Aorta (tissue), 5 donors: ENCODE measurements around the gene TMOD1. TPM values are rescaled to one million over a fixed set of nuclear protein-coding genes. Genes with fewer than 3 reads are reported as not detected.
"Not testable (repeated sequence)": the region's sequence is repeated elsewhere in the genome, so short reads cannot be mapped to it uniquely, and the experiment has no call there.

ENCODE experiments used
- ATAC-seq: fragments of 200-7000 bp; cut with Tn5 transposase; one replicate; pipeline ENCODE4 v1.9.1; 2022; ENCODE audit warnings: moderate library complexity; ENCODE audit not compliant: low FRiP score
- DNase-seq, 2 donors: peaks; one replicate each; pipeline ENCODE4 v3.0.0-alpha.2; 2020
- H3K27ac ChIP-seq, 2 donors: one replicate each; pipeline ENCODE4 v1.5.1; 2013; ENCODE audit warnings: low read length in 2 of 2, mild to moderate bottlenecking in 2 of 2, moderate library complexity in 2 of 2, control low read depth in 1 of 2, inconsistent platforms in 1 of 2, low read depth in 1 of 2
- H3K27me3 ChIP-seq, 2 donors: one replicate each; pipeline ENCODE4 v1.6.1; 2013; ENCODE audit warnings: control low read depth in 1 of 2, low read length in 1 of 2, mild to moderate bottlenecking in 1 of 2, moderate library complexity in 1 of 2; ENCODE audit not compliant: insufficient read depth in 2 of 2, control insufficient read depth in 1 of 2
- H3K36me3 ChIP-seq, 2 donors: one replicate each; pipeline ENCODE4 v1.6.1; 2013; ENCODE audit warnings: control low read depth in 1 of 2, low read length in 1 of 2, mild to moderate bottlenecking in 1 of 2; ENCODE audit not compliant: insufficient read depth in 2 of 2, control insufficient read depth in 1 of 2
- H3K4me1 ChIP-seq, 2 donors: one replicate each; pipeline ENCODE4 v1.6.1; 2013; ENCODE audit warnings: low read length in 2 of 2, control low read depth in 1 of 2, mild to moderate bottlenecking in 1 of 2, moderate library complexity in 1 of 2; ENCODE audit not compliant: insufficient read depth in 2 of 2, control insufficient read depth in 1 of 2
- H3K4me3 ChIP-seq, 2 donors: one replicate each; pipeline ENCODE4 v1.5.1; 2013; ENCODE audit warnings: low read length in 2 of 2, control low read depth in 1 of 2, mild to moderate bottlenecking in 1 of 2
- H3K9me3 ChIP-seq: one replicate; pipeline ENCODE4 v1.6.1; 2013; ENCODE audit warnings: mild to moderate bottlenecking, low read length; ENCODE audit not compliant: control insufficient read depth
- WGBS, 2 donors: extraction: QIAGEN DNeasy Blood & Tissue Kit; methylation state at CpG; one replicate each; pipeline ENCODE4 v1.1.7; 2013; 5-methylcytosine and 5-hydroxymethylcytosine counted together
- intact Hi-C, 2 donors: fragments of 100-400 bp; cut with DNase I; formaldehyde crosslinking; loops; one replicate each; pipeline versions ENCODE4 v1.14.2 to v1.15.0; 2022
- polyA plus RNA-seq, 2 donors: library from polyadenylated mRNA; stranded (reverse); fragments of 200-250 nt; gene quantifications; one replicate each; pipeline ENCODE4 v1.2.3, GENCODE V29; 2013
- total RNA-seq, 2 donors: library from RNA; stranded (reverse); fragmentation: NEBNext Ultra II Directional; extraction: Animal tissue kit (Norgen Biotek cat#: 25700); gene quantifications; one replicate each; pipeline ENCODE4 v1.2.1, GENCODE V29; 2021
- donor health status: healthy with polysubstance abuse.
- donor health status: Bipolar disorder and iron deficiency.
- donor health status: DM: no; HTN: no; CAD: no.
- donor health status: DM: no; HTN: no; CAD: no.
- donor health status: DM: yes; HTN: yes; CAD: no.

TMOD1 gene
- total and polyA plus RNA-seq, 4 donors: 24.5 to 102 (median 41.4) TPM

- no peaks in the 10 kb centered on the region for H3K27me3 ChIP-seq
- no peaks in the 10 kb centered on the region for H3K4me1 ChIP-seq
- no peak for DNase-seq
- no peak overlapping the region for H3K4me3 ChIP-seq
- ATAC-seq: no peak
- intact Hi-C loops: no loop called here
- H3K9me3 ChIP-seq: peaks cover 1% of the 10 kb centered on the region
- no peak overlapping the region for H3K27ac ChIP-seq
- 85 to 86% methylated on average over 2 of the region's 2 CpGs for WGBS, 2 donors
- H3K36me3 ChIP-seq: peaks cover 3 to 5% of the 10 kb centered on the region in 2 donors
Observed at GRCh38 chr9:97487107-97487506, 14.4 kb upstream of the TMOD1 start.

DNA sequence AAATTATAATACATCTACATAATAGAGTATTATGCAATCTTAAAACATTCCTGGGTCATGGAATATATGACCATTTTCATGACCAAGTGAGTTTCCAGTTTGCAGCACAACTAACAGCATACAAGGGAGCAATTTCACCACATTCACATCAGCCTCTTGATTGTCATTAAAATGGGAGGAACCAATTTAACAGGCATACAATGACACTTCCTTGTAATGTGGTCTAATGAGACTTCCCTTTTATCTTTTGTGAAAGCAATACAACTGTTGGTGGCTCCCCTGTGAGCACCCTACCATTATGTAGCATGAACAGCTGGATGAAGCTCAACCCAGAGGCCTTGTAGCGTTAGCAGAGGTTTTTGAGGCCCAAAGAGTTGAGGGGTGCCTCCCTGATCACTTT, 13.6 kb upstream of the TMOD1 start:
- no peak for ATAC-seq
- 91 to 98% methylated on average over 1 of the region's 1 CpG for WGBS, 2 donors
- peaks cover 3 to 4% of the 10 kb centered on the region in 2 donors for H3K36me3 ChIP-seq

GRCh38 chr9:97491216-97491999, 10.1 kb upstream of the TMOD1 start:
- H3K27me3 ChIP-seq: no peaks in the 10 kb centered on the region
- no peaks in the 10 kb centered on the region for H3K4me1 ChIP-seq
- no peak overlapping the region for H3K27ac ChIP-seq
- no peak overlapping the region for H3K4me3 ChIP-seq
- DNase-seq (no peak), ATAC-seq (no peak)
- WGBS, 2 donors: 80 to 84% methylated on average over 1 of the region's 1 CpG
- peaks cover 1% of the 10 kb centered on the region for H3K9me3 ChIP-seq
- peaks cover 2 to 5% of the 10 kb centered on the region in 2 donors for H3K36me3 ChIP-seq
- intact Hi-C loops: no loop called here

More for the DNA sequence above, 13.6 kb upstream of the TMOD1 start:
- H3K27me3 ChIP-seq: no peaks in the 10 kb centered on the region
- H3K27ac ChIP-seq: no peak overlapping the region
- peaks cover 1% of the 10 kb centered on the region for H3K9me3 ChIP-seq
- no peak overlapping the region for H3K4me3 ChIP-seq
- intact Hi-C loops: no loop called here
- DNase-seq: no peak
- H3K4me1 ChIP-seq: no peaks in the 10 kb centered on the region

DNA sequence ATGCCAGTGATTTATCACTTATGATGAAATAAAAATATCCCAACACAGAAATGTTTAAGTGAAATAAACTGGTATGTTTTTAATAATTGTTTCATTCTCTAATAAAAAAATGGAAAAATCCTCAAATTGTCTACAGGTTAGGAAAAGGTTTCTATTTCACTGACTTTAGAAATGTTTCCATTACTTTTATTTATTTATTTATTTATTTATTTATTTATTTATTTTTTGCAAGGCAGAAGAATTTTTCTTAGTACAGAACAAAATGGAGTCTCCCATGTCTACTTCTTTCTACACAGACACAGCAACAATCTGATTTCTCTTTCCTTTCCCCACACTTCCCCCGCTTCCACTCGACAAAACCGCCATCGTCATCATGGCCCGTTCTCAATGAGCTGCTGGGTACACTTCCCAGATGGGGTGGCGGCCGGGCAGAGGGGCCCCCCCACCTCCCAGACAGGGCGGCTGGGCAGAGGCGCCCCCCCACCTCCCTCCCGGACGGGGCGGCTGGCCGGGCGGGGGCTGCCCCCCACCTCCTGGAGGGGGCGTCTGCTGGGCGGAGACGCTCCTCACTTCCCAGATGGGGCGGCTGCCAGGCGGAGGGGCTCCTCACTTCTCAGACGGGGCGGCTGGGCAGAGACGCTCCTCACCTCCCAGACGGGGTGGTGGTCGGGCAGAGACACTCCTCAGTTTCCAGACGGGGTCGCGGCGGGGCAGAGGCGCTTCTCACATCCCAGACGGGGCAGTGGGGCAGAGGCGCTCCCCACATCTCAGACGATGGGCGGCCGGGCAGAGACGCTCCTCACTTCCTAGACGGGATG, 3.7 kb upstream of the TMOD1 start:
- not testable (repeated sequence) for H3K27me3 ChIP-seq, H3K4me3 ChIP-seq, H3K9me3 ChIP-seq, H3K36me3 ChIP-seq, H3K27ac ChIP-seq, H3K4me1 ChIP-seq, ATAC-seq, DNase-seq
- intact Hi-C loops: loop anchor here in 1 of 2 donors (2.0 kb wide), 1 partner anchor 99 kb away; no protein-coding TSS in a partner anchor
- WGBS, 2 donors: 96 to 97% methylated on average over 24 to 36 of the region's 36 CpGs

- intact Hi-C loops: loop anchor here in 1 of 2 donors (2.0 kb wide), 1 partner anchor 98 kb away; no protein-coding TSS in a partner anchor
- H3K27me3 ChIP-seq, H3K36me3 ChIP-seq, H3K4me1 ChIP-seq, DNase-seq, ATAC-seq, H3K4me3 ChIP-seq, H3K9me3 ChIP-seq, H3K27ac ChIP-seq: not testable (repeated sequence)
- 75 to 83% methylated on average over 5 of the region's 5 CpGs for WGBS, 2 donors
Observed at GRCh38 chr9:97498846-97499245, 2.6 kb upstream of the TMOD1 start.

- 57 to 59% methylated on average over 5 of the region's 5 CpGs for WGBS, 2 donors
- peaks cover 0 to 5% of the 10 kb centered on the region in 2 donors for H3K4me1 ChIP-seq
- no peak for DNase-seq
- no peak for ATAC-seq
- no peak overlapping the region for H3K27ac ChIP-seq
- H3K9me3 ChIP-seq: no peaks in the 10 kb centered on the region
- no peak overlapping the region for H3K4me3 ChIP-seq
- peaks cover 0 to 5% of the 10 kb centered on the region in 2 donors for H3K36me3 ChIP-seq
- no peaks in the 10 kb centered on the region for H3K27me3 ChIP-seq
- intact Hi-C loops: loop anchor here (2.0 to 10.0 kb wide), 3 partner anchors 59 to 95 kb away; no protein-coding TSS in a partner anchor
Observed at GRCh38 chr9:97500263-97500662, 1.2 kb upstream of the TMOD1 start.

GRCh38 chr9:97500765-97501176, 695 bp upstream of the TMOD1 start:
- DNase-seq (no peak), ATAC-seq (no peak)
- 16 to 17% methylated on average over 6 of the region's 6 CpGs for WGBS, 2 donors
- Histone ChIP-seq H3K27ac (no peak overlapping the region), H3K4me3 (peak overlapping the region; percentile 62 to 100), H3K36me3 (peaks cover 0 to 3% of the 10 kb centered on the region in 2 donors), H3K9me3 (no peaks in the 10 kb centered on the region), H3K27me3 (no peaks in the 10 kb centered on the region), H3K4me1 (peaks cover 0 to 5% of the 10 kb centered on the region in 2 donors)
- intact Hi-C loops: loop anchor here (2.0 to 10.0 kb wide), 3 partner anchors 58 to 94 kb away; no protein-coding TSS in a partner anchor

DNA sequence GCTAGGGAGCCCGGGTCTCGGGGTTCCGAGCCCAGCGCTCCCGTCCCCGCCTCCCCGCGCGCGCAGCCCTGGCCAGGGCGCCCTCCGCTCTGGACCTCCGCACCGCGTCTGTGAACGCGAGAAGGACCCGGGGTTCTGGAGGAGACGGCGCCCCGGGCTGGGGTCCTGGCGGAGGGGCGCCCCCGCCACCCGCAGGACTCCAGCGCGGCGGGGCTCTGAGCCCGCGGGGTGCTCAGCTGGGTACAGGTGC, 431 bp downstream of the TMOD1 start:
- 0 to 1% methylated on average over 25 to 30 of the region's 30 CpGs for WGBS, 2 donors
- intact Hi-C loops: loop anchor here (2.0 to 10.0 kb wide), 3 partner anchors 57 to 93 kb away; no protein-coding TSS in a partner anchor
- Histone ChIP-seq H3K4me3 (peak overlapping the region; percentile 71 to 100), H3K27ac (peak overlapping the region; percentile 3 to 52), H3K27me3 (no peaks in the 10 kb centered on the region), H3K36me3 (no peaks in the 10 kb centered on the region), H3K4me1 (peaks cover 0 to 5% of the 10 kb centered on the region in 2 donors), H3K9me3 (no peaks in the 10 kb centered on the region)
- no peak for ATAC-seq
- DNase-seq: no peak
